OCI-LY1 (cell line): ENCODE data around the gene CC2D2B.

Experiments used
- CTCF ChIP-seq: fragments of 200-600 bp; sonication (generic), shearing (Covaris generic); IDR thresholded peaks from 2 replicates; pipeline ENCODE4 v1.5.1; 2017; ENCODE audit warnings: mild to moderate bottlenecking, antibody characterized with exemption, low read length, moderate library complexity, mixed read lengths
- EZH2 ChIP-seq: fragments of 200-600 bp; sonication (generic), shearing (Covaris generic); IDR thresholded peaks from 2 replicates; pipeline ENCODE4 v1.8.0; 2017; ENCODE audit warnings: borderline replicate concordance, mixed run types, mild to moderate bottlenecking, antibody characterized with exemption, low read length, moderate library complexity, mixed read lengths

- no peak for TF ChIP-seq CTCF
- no peak for TF ChIP-seq EZH2
Observed at GRCh38 chr10:95876756-95877155, 31.0 kb upstream of the CC2D2B start.
